ENCODE measurements around the gene APOL2.
A peak's percentile ranks its signal among the peaks of the same experiment; 100 is the strongest.
"Not testable (repeated sequence)": the region's sequence is repeated elsewhere in the genome, so short reads cannot be mapped to it uniquely, and the experiment has no call there.

The APOL2 gene

GRCh38 chr22:36191106-36191836 is 48.1 kb downstream of the APOL2 start:
- DNase-seq, result no peak
- no peak overlapping the region for H3K4me3 ChIP-seq (ENCODE audit: low read depth in 1 of 2, low read length in 2 of 2)
- no peak overlapping the region for H2AFZ ChIP-seq (ENCODE audit: low read depth, low read length)

GRCh38 chr22:36187862-36188261 is 51.5 kb downstream of the APOL2 start:
- H2AFZ ChIP-seq (ENCODE audit: low read depth, low read length); H3K4me3 ChIP-seq (ENCODE audit: low read depth in 1 of 2, low read length in 2 of 2); H3K36me3 ChIP-seq (ENCODE audit: insufficient read depth, low read length); ATAC-seq (ENCODE audit: insufficient read depth, low read depth); H3K4me1 ChIP-seq (ENCODE audit: insufficient read depth, low read length); H3K79me2 ChIP-seq (ENCODE audit: insufficient read depth, low read length); H3K4me2 ChIP-seq (ENCODE audit: insufficient read depth, low read length); H3K27ac ChIP-seq (ENCODE audit: low read length); H3K9ac ChIP-seq (ENCODE audit: low read depth, low read length); H4K20me1 ChIP-seq (ENCODE audit: insufficient read depth, low read length); H3K9me3 ChIP-seq (ENCODE audit: insufficient read depth, low read length, severe bottlenecking); H3K27me3 ChIP-seq (ENCODE audit: insufficient read depth, low read length, poor library complexity); DNase-seq: not testable (repeated sequence)

More at GRCh38 chr22:36191106-36191836, 48.1 kb downstream of the APOL2 start:
- H3K27me3 ChIP-seq (ENCODE audit: insufficient read depth, low read length, poor library complexity), result no peaks in the 10 kb centered on the region
- H4K20me1 ChIP-seq (ENCODE audit: insufficient read depth, low read length), result no peaks in the 10 kb centered on the region
- no peaks in the 10 kb centered on the region for H3K4me1 ChIP-seq (ENCODE audit: insufficient read depth, low read length)
- no peak overlapping the region for H3K9ac ChIP-seq (ENCODE audit: low read depth, low read length)
- H3K4me2 ChIP-seq (ENCODE audit: insufficient read depth, low read length), result no peak overlapping the region
- H3K9me3 ChIP-seq (ENCODE audit: insufficient read depth, low read length, severe bottlenecking), result no peaks in the 10 kb centered on the region
- TF ChIP-seq CTCF (IDR thresholded peaks at IDR 0.05; ENCODE audit: borderline replicate concordance, extremely low read depth, low read length, poor library complexity, severe bottlenecking) (no peak), EZH2 (IDR thresholded peaks at IDR 0.05; ENCODE audit: borderline replicate concordance, low read depth, low read length, severe bottlenecking) (no peak)
- H3K27ac ChIP-seq (ENCODE audit: low read length), result no peak overlapping the region
- H3K79me2 ChIP-seq (ENCODE audit: insufficient read depth, low read length), result no peaks in the 10 kb centered on the region
- no peaks in the 10 kb centered on the region for H3K36me3 ChIP-seq (ENCODE audit: insufficient read depth, low read length)
- no peak for ATAC-seq (ENCODE audit: insufficient read depth, low read depth)

- Histone ChIP-seq H3K4me1 (ENCODE audit: insufficient read depth, low read length) (no peaks in the 10 kb centered on the region), H3K36me3 (ENCODE audit: insufficient read depth, low read length) (no peaks in the 10 kb centered on the region), H3K27ac (ENCODE audit: low read length) (no peak overlapping the region), H3K27me3 (ENCODE audit: insufficient read depth, low read length, poor library complexity) (no peaks in the 10 kb centered on the region), H3K9ac (ENCODE audit: low read depth, low read length) (no peak overlapping the region), H3K4me2 (ENCODE audit: insufficient read depth, low read length) (no peak overlapping the region), H4K20me1 (ENCODE audit: insufficient read depth, low read length) (no peaks in the 10 kb centered on the region), H3K9me3 (ENCODE audit: insufficient read depth, low read length, severe bottlenecking) (no peaks in the 10 kb centered on the region), H3K4me3 (ENCODE audit: low read depth in 1 of 2, low read length in 2 of 2) (no peak overlapping the region), H2AFZ (ENCODE audit: low read depth, low read length) (no peak overlapping the region), H3K79me2 (ENCODE audit: insufficient read depth, low read length) (no peaks in the 10 kb centered on the region)
- no peak for ATAC-seq (ENCODE audit: insufficient read depth, low read depth)
- TF ChIP-seq CTCF (IDR thresholded peaks at IDR 0.05; ENCODE audit: borderline replicate concordance, extremely low read depth, low read length, poor library complexity, severe bottlenecking), result peak; percentile 25
- no peak for TF ChIP-seq EZH2 (IDR thresholded peaks at IDR 0.05; ENCODE audit: borderline replicate concordance, low read depth, low read length, severe bottlenecking)
- no peak for DNase-seq
Observed at GRCh38 chr22:36185828-36186624, 53.3 kb downstream of the APOL2 start.

- Histone ChIP-seq H3K79me2 (ENCODE audit: insufficient read depth, low read length) (no peaks in the 10 kb centered on the region), H3K4me3 (ENCODE audit: low read depth in 1 of 2, low read length in 2 of 2) (no peak overlapping the region), H3K4me2 (ENCODE audit: insufficient read depth, low read length) (no peak overlapping the region), H3K9me3 (ENCODE audit: insufficient read depth, low read length, severe bottlenecking) (no peaks in the 10 kb centered on the region), H3K36me3 (ENCODE audit: insufficient read depth, low read length) (no peaks in the 10 kb centered on the region), H3K9ac (ENCODE audit: low read depth, low read length) (no peak overlapping the region), H3K4me1 (ENCODE audit: insufficient read depth, low read length) (no peaks in the 10 kb centered on the region), H3K27me3 (ENCODE audit: insufficient read depth, low read length, poor library complexity) (no peaks in the 10 kb centered on the region), H3K27ac (ENCODE audit: low read length) (no peak overlapping the region), H2AFZ (ENCODE audit: low read depth, low read length) (no peak overlapping the region), H4K20me1 (ENCODE audit: insufficient read depth, low read length) (no peaks in the 10 kb centered on the region)
- TF ChIP-seq EZH2 (IDR thresholded peaks at IDR 0.05; ENCODE audit: borderline replicate concordance, low read depth, low read length, severe bottlenecking) (no peak), CTCF (IDR thresholded peaks at IDR 0.05; ENCODE audit: borderline replicate concordance, extremely low read depth, low read length, poor library complexity, severe bottlenecking) (no peak)
- no peak for DNase-seq
- ATAC-seq (ENCODE audit: insufficient read depth, low read depth), result no peak
Observed at GRCh38 chr22:36184433-36185025, 54.8 kb downstream of the APOL2 start.
